Activated CD8-positive, alpha-beta memory T cell treated with anti-CD3 and anti-CD28 coated beads for 4 hours (primary cell): ENCODE data around the gene NTPCR.

ENCODE experiments used
- DNase-seq, 2 donors: peaks; one replicate each; pipeline ENCODE4 v3.0.0-alpha.2; 2020; ENCODE audit warnings: low read depth in 2 of 2

The NTPCR gene

DNA sequence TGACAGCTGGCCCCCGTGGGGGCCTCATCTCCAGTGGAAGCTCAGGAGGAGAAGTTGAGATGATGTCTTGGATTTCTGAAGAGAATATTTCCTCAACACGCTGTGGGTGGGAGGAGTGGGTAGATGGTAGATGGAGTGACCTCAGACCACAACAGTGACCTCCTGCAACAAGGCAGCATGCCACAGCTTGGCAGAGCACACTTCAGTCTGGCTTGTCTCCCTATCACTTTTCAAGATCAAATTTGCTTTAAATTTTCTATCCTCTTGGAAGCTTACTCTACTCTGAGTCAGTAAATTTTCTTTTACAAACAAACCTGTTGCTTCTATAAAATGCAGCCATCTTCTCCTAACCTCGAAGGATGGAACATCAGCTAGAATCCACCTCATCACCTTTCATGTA is 59.7 kb downstream of the NTPCR start:
- no peak for DNase-seq

DNA sequence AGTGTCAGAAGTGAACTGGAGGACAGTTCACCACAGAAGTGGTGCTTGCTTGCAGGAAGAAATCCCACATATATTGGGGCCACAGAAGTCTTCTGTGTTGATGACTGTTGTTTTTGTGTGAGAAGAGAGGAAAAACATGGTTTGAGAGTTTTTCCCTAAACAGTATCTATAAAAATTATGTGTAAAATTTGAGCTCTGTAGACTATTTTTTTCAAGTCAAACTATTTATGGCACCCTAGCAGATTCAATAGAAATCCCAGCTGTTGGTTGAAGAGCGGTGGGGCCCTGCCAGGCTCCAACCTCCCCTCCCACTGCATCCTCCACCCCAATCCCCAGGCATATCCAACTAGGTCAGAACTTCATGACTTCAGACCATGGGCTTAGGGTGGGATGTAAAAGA is 61.6 kb downstream of the NTPCR start:
- DNase-seq, result no peak

DNA sequence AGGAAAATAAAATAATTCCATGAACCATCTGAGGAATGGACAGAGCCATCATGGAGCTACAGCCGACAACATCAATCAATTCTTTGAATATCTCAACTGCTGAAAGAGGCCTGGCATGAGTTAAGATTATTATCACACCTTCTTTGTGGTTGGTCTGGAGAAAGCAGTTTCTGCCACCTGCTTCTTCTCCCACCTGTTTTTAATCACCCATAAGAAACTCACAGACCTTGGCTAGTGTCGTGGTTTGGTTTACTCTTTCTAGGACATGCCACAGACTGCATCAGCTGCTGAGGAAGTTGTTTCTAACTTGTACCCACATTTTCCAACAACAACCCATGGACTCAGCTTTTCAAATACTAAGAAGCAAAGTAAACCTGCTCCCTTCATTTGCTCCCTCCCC is 65.6 kb downstream of the NTPCR start:
- DNase-seq, result no peak

DNA sequence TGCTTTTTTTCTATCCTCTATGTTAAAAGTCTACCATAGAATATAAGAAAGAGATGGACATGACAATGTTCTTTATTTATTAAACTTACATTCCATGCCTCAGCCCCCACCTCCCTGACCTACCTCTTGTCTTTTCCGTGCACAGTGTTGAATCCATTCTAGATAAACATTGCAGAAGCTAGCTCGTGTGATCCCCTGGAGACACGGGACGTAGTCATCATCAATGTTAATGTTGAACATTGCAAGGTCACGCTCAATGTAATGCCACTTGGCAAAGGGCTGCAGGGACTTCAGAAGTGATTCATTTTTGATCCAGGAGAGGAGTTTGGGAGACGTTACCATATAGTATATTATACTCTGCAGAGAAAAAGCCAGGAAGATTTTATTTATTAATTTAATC is 66.4 kb downstream of the NTPCR start:
- no peak for DNase-seq

DNA sequence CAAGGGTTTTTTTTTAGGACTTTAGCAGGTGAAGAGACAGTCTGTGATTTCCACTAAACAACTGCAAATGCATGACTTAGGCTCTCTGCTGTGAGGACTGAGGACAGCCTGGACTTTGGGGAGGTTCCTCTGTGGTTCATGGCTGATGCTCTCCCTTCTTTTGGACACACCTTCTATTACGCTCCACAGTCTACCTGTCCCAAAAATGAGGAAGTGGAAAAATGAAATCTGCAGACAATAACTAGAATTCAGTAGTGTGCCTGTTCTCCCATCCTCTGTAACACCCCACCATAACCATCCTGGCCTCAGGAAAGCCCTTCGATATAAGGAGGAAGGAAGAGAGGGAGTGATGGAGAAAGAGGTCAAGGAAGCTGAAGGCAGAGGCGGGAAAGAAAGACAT is 68.7 kb downstream of the NTPCR start:
- DNase-seq, result no peak

DNA sequence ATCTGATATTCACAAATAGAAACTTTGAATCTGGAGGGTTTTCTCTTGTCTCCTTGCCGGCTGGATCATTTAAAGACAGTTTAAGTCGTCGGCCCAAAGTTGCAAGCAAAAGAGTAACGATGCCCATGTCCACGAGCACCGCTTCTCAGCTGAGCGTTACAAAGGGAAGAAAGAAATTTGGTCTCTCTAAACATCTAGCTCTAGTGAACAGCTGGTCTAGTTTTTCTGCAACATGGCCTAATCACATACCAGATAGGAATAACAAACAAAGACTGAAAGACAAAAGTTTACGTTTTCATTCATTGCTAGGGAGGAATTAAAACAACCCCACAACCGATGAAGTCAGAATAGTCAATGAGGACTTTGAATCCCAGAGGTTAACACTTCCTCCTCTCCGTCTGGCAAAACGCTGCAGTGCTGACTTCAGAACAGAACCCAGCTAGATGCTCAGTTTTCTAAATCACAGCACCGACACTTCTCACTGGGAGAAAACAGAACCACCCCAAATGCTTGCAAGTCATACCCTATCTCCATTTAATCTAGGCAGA is 69.4 kb downstream of the NTPCR start:
- DNase-seq, result no peak

DNA sequence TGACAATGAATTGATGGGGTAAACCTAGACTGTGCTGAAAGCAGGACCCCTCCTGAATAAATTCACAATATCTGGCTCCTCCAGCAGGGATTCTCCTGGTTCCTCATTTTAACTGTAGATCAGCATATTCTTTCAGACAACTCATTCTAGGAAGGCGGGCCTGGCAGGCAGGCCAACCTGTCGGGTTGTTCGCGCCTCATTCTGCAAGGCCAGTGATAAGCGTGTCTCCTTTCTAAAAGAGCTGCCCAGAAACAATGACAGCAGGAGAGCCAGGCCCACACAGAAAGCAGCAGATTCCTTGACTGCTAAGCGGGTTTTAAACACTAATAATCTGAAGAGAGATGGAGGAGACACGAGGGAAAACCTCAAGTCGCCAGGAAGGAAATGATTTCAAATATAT is 70.0 kb downstream of the NTPCR start:
- no peak for DNase-seq

DNA sequence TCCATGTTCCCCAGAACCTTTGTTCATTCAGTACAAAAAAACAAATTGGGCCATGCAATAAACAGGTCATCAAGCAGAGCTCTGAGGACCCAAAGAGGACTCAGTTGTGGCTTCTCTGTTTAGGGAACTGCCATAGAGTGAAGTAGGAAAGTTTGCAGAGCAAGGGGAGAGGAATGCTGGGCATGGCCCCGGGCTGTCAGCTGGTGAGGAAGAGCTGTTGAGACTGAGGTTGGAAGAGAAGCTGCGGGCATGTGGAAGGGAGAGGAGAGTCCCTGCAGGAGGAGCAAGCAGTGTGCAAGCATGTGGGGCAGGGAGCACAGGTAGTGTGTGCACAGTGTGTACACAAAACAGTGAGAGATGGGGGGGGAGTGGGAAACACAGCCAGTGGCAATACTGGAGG is 71.8 kb downstream of the NTPCR start:
- no peak for DNase-seq

DNA sequence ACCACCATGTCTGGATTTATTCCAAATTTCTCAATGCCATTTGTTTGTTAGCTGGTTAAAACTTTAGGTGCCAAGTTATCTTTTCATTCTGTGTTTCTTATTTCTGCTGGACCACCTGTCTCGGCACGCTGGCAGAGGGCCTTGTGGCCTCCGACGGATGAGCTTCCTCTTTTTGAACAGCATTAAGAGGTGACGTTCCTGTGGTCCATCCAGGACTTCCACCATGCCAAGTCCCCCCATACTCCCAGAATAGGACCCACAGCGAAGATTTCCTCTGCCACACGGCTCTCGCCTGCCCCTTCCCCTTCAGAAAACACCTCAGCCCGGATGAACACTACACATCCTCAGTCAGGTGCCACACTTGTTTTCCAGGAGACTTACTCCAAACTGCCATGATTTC is 73.8 kb downstream of the NTPCR start:
- DNase-seq, result no peak

DNA sequence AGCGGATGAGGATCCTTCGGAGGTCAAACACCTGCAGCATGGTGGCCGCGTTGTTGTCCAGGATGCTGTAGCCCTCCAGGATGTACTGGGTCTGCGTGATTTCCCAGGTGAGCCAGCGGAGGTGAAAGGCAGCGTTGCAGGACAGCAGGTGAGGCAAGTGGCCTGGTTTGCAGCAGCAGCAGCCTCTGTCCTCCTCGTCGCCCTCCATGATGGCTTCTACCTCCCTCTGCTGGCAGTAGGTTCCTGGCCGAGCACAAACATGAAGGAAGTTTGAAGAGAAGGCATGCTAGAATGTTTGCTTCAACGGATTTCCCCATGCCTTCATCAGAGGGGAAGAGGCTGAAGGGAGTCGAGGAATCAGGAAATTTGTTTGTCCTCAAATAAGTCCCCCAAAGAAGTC is 74.7 kb downstream of the NTPCR start:
- DNase-seq, result no peak

DNA sequence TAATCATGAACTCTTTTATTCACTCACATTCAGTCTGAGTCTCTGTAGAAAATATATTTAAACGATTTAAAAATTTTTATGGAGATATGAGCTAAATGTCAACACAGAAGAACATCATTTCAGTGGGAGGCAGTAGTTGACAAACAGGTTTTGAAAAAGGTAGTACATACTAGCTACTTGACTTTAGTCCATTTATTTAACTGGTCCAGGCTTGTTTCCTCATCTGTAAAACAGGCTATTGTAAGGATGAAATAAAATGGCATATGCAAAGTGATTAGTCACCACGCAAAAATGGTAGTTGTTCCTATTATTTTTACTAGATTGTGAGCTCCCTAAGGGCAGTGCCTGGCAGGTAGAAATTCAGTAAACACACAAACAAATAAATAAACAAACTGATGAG is 75.2 kb downstream of the NTPCR start:
- DNase-seq, result no peak

DNA sequence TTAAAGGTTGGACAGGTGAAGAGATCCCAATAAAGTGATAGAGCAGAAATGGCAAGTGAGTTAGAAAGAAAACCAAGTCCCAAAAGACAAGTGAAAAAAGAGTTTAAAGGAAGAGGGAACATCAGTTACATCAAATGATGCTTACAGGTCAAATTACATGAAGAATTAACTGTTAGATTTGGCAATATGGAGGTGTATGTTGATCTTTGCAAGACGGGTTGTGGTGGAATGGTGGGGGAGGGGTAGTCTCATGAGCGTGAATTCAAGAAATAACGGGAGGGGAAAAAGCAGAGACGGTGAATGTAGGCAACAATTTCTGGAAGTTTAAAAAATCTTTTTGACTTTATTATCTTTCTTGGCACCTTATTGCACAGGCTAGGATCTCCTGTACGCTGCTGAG is 76.6 kb downstream of the NTPCR start:
- DNase-seq, result no peak

DNA sequence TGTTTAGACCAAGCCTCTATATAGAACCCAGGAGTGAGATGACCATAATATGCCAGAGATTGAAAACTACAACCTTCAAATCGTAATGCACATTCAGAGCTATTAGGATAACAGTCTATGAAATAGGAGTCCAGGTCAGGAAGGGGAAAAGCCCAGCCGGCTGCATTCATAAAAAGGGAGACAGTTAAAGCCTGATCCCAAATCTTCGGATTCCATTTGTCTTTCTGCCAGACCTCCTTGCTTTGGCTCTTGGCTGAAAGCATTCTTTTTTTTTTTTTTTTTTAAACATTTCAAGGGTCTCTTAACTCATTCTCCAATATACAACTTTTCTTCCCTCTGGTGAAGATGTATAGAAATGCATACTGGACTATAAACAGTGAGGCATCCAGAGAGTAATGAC is 81.1 kb downstream of the NTPCR start:
- DNase-seq, result no peak

DNA sequence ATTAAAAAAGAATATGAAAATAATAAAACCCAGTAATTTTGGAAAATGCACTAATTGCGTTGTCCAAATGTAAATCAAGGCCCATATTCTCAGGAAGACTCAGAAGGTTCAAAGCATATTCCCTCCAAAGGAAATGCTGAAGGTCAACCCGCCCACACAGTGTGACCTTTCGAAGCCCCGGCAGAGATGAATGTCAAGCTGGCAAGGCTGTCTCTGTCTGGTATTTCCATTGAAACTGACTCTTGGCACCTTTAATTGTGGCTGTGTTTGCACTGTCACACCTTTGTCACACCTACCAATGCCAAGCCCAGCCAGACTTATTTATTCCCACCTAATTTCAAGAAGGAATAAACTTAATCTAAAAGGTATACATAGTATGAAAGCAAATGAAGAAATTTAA is 82.5 kb downstream of the NTPCR start:
- no peak for DNase-seq

DNA sequence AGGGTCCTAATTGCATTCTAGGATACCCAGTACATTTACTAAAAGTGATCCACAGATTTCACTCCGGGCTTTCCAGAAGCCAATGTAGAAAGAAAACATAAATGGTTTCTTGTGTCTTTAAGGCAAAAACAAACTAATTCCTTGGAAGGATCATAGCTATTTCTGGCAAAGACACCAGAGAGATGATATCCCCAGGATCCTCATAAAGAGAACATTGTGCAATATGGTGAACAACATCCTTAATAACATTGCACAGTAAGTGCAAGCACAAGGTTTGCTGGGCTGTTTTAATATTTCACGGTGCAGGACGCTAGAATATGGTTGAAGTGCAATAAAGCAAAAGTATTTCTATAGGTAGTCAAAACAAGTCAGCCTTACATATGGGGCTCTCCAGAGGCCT is 83.0 kb downstream of the NTPCR start:
- no peak for DNase-seq
